A673 (cell line): ENCODE data around the gene BOD1L2. TPM values are rescaled to one million over a fixed set of nuclear protein-coding genes. Genes with fewer than 3 reads are reported as not detected.

Experiments
- Bru-seq: library from RNA; stranded (reverse); fragments of 400-500 nt; gene quantifications from one replicate; lab custom pipeline; 2021; lab: Mats Ljungman, UMichigan
- BruChase-seq, 2 experiments: library from RNA; stranded (reverse); fragments of 400-500 nt; gene quantifications; one replicate each; lab custom pipeline; 2021; lab: Mats Ljungman, UMichigan
- BruUV-seq: library from RNA; stranded (reverse); fragments of 400-500 nt; replicated peaks from 2 replicates; lab custom pipeline; 2021; lab: Mats Ljungman, UMichigan
- CTCF ChIA-PET: fragments of 300-600 bp; sonication (Branson Sonifier 250); formaldehyde crosslinking; loops from one replicate; lab custom pipeline; 2022; ENCODE audit warnings: antibody characterized with exemption; lab: Charles Lee
- POLR2A ChIA-PET: fragments of 300-600 bp; sonication (Branson Sonifier 250); formaldehyde crosslinking; loops from one replicate; lab custom pipeline; 2022; ENCODE audit warnings: antibody characterized with exemption; ENCODE audit not compliant: low non-redundant PET; lab: Charles Lee
- DNase-seq: peaks from one replicate; pipeline ENCODE4 v3.0.0-alpha.2; 2015; ENCODE audit warnings: low spot score
- H3K27ac ChIP-seq: fragments of 200-600 bp; sonication (generic); 2 replicates; pipeline ENCODE4 v1.5.1; 2016; ENCODE audit warnings: mixed run types, low read depth, mild to moderate bottlenecking, mixed read lengths, antibody characterized with exemption, low read length; ENCODE audit not compliant: poor library complexity, severe bottlenecking
- H3K27me3 ChIP-seq: fragments of 200-600 bp; sonication (generic); replicated peaks from 2 replicates; pipeline ENCODE4 v1.6.1; 2017; ENCODE audit warnings: mixed run types, low read depth, mild to moderate bottlenecking, mixed read lengths, antibody characterized with exemption, low read length; ENCODE audit not compliant: insufficient read depth, poor library complexity
- H3K36me3 ChIP-seq: fragments of 200-600 bp; sonication (generic); 2 replicates; pipeline ENCODE4 v1.6.1; 2016; ENCODE audit warnings: mixed run types, mild to moderate bottlenecking, mixed read lengths, antibody characterized with exemption, low read length; ENCODE audit not compliant: insufficient read depth, poor library complexity, severe bottlenecking
- H3K4me1 ChIP-seq: fragments of 200-600 bp; sonication (generic); 2 replicates; pipeline ENCODE4 v1.6.1; 2017; ENCODE audit warnings: mixed run types, mild to moderate bottlenecking, mixed read lengths, antibody characterized with exemption, low read length; ENCODE audit not compliant: insufficient read depth, poor library complexity, severe bottlenecking
- H3K4me3 ChIP-seq: fragments of 200-600 bp; sonication (generic); 2 replicates; pipeline ENCODE4 v1.5.1; 2016; ENCODE audit warnings: low read depth, mixed run types, mild to moderate bottlenecking, mixed read lengths, low read length; ENCODE audit not compliant: poor library complexity, severe bottlenecking
- H3K9me3 ChIP-seq: fragments of 200-600 bp; sonication (generic); 2 replicates; pipeline ENCODE4 v1.6.1; 2016; ENCODE audit warnings: mixed run types, low read depth, mild to moderate bottlenecking, mixed read lengths, antibody characterized with exemption, low read length; ENCODE audit not compliant: poor library complexity, severe bottlenecking
- EZH2 ChIP-seq: fragments of 200-600 bp; sonication (generic); IDR thresholded peaks from 2 replicates; pipeline ENCODE4 v1.6.1; 2017; ENCODE audit warnings: borderline replicate concordance, low read depth, mild to moderate bottlenecking, mixed read lengths, antibody characterized with exemption, low read length; ENCODE audit not compliant: poor library complexity, severe bottlenecking
- intact Hi-C: fragments of 100-400 bp; cut with micrococcal nuclease; formaldehyde crosslinking; loops from one replicate; pipeline ENCODE4 v1.10.0; 2022; ENCODE audit not compliant: unreplicated experiment
- long read RNA-seq: library from polyadenylated mRNA; stranded (forward); transcript quantifications from one replicate; pipeline ENCODE4 v2.0.0, GENCODE V29; 2022
- total RNA-seq: library from RNA; stranded (reverse); gene quantifications from 2 replicates; pipeline ENCODE4 v1.2.3, GENCODE V29; 2021
- TF ChIP-seq, protein P1 (sequence below): fragments of 300-800, 200-600 bp; sonication (generic); conservative IDR thresholded peaks from 2 replicates; pipeline ENCODE4 v1.5.1; 2017; ENCODE audit warnings: low read depth, mild to moderate bottlenecking, antibody characterized with exemption, low read length, moderate library complexity, mixed read lengths

Gene BOD1L2
- not detected in 2 replicates for total RNA-seq
- not detected for Bru-seq, nascent RNA
- BruChase-seq, experiment 1, labeled RNA remaining after a 2-hour chase: not detected
- BruChase-seq, experiment 2, labeled RNA remaining after a 6-hour chase: not detected
- long read RNA-seq: 0 reads

DNA sequence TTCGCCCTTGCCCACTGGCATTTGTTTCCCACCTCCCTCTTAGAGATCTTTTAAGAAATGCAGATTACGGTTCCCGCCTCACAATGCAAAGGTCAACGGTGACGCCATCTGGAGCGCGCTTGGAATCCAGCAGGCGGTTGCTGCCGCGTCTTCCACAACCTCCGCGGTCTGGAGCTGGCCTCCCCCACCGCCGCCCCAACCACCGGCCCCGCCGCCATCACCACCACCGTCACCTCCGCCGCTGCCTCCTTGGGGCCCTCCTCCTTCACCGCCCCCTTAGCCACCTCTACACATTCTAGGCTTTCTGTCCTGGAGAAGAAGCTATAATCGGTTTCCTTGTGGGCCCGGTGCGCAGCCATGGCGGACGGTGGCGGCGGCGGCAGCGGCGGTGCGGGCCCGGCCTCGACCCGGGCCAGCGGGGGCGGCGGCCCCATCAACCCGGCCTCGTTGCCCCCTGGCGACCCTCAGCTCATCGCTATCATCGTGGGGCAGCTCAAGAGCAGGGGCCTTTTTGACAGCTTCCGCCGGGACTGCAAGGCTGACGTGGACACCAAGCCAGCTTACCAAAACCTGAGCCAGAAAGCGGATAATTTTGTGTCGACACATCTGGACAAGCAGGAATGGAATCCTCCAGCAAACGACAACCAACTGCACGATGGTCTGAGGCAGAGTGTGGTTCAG, at the start of gene BOD1L2:
TSS of gene BOD1L2 (plus strand) at position 132 of the 681 bp plus-strand sequence. CDS start at position 358, 226 bp downstream.
- no peak for DNase-seq
- H3K4me1 ChIP-seq: no peaks in the 10 kb centered on the region
- H3K27me3 ChIP-seq: peaks cover 44% of the 10 kb centered on the region
- H3K9me3 ChIP-seq: no peaks in the 10 kb centered on the region
- no peak within 1 kb of the TSS for H3K27ac ChIP-seq
- intact Hi-C loops: no loop called here
- H3K36me3 ChIP-seq: no peaks in the 10 kb centered on the region
- no peak within 1 kb of the TSS for H3K4me3 ChIP-seq
- TF ChIP-seq, protein P1, sequence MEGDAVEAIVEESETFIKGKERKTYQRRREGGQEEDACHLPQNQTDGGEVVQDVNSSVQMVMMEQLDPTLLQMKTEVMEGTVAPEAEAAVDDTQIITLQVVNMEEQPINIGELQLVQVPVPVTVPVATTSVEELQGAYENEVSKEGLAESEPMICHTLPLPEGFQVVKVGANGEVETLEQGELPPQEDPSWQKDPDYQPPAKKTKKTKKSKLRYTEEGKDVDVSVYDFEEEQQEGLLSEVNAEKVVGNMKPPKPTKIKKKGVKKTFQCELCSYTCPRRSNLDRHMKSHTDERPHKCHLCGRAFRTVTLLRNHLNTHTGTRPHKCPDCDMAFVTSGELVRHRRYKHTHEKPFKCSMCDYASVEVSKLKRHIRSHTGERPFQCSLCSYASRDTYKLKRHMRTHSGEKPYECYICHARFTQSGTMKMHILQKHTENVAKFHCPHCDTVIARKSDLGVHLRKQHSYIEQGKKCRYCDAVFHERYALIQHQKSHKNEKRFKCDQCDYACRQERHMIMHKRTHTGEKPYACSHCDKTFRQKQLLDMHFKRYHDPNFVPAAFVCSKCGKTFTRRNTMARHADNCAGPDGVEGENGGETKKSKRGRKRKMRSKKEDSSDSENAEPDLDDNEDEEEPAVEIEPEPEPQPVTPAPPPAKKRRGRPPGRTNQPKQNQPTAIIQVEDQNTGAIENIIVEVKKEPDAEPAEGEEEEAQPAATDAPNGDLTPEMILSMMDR: no peak
- no peak for TF ChIP-seq EZH2
- CTCF ChIA-PET: no interaction called here
- POLR2A ChIA-PET: no interaction called here
- no TSS peak for BruUV-seq

DNA sequence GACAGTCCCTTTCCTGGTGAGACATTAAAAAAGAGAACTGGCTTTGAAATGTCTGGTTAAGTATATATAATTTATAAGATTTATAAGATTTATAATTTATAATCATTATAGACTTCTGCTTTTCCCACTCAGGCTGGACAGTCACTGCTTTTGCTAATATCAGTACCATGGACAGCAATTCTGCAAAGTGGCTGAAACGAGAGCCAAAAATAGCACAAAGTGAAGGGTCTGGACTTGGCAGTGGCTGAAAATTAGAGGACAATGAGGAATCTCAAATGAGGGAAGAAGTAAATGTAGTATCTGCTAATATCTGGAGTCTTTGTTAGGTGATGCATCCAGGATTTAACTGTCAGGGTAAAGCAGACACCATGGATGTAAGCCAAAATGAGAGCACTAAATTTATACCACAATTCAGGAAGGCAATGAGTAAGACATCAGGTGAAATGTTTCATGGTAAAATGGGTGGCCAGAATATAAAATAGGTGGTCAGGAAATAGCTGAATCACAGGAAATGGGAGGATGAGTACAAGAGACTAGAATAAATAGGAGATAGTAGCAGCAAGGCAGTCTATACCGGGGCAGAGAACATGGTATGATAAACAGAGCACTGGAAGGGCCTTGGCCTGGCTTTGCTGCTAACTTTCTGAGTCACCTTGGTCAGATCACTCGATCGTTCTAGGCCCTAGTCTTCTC, 39.6 kb upstream of the BOD1L2 start:
- ChIA-PET POLR2A (interaction anchor here (0.6 kb wide), 1 partner anchor 14 kb away, joined by 4 read pairs; no protein-coding TSS in a partner anchor), CTCF (no interaction called here)
- no peaks in the 10 kb centered on the region for H3K4me1 ChIP-seq
- no TSS peak for BruUV-seq
- intact Hi-C loops: no loop called here
- no peak overlapping the region for H3K4me3 ChIP-seq
- H3K27ac ChIP-seq: no peak overlapping the region
- H3K9me3 ChIP-seq: no peaks in the 10 kb centered on the region
- TF ChIP-seq, protein P1: no peak
- no peak for TF ChIP-seq EZH2
- DNase-seq: peak; percentile 35
- no peaks in the 10 kb centered on the region for H3K36me3 ChIP-seq
- H3K27me3 ChIP-seq: peaks cover 11% of the 10 kb centered on the region

DNA sequence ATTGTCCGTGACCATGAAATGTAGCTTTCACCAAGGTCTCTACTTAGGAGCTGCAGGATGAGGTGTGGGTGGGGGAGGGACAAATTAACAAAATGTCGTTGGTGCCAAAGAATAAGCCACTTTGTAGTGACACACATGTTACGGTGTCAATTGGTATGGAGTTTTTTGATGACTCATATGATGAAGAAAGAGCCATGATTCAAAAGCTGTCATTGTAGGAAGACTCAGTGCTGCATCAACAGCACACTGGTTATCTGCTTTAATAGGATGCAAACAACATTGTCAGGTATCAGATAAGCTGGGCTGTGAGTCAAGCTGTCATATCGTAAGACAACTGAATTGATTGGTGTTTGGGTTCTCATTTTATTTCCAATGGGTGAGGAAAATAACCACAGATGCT, 36.6 kb upstream of the BOD1L2 start:
- TF ChIP-seq, protein P1: no peak
- TF ChIP-seq EZH2: no peak
- H3K4me1 ChIP-seq: no peaks in the 10 kb centered on the region
- no peak for DNase-seq
- no TSS peak for BruUV-seq
- H3K27me3 ChIP-seq: peaks cover 15% of the 10 kb centered on the region
- intact Hi-C loops: no loop called here
- ChIA-PET POLR2A (no interaction called here), CTCF (no interaction called here)
- H3K36me3 ChIP-seq: no peaks in the 10 kb centered on the region
- H3K9me3 ChIP-seq: no peaks in the 10 kb centered on the region
- no peak overlapping the region for H3K27ac ChIP-seq
- H3K4me3 ChIP-seq: no peak overlapping the region
